ENCODE measurements around the gene ANKRD28. TPM values are rescaled to one million over a fixed set of nuclear protein-coding genes. Genes with fewer than 3 reads are reported as not detected.
A peak's percentile ranks its signal among the peaks of the same experiment; 100 is the strongest.
"Not testable (repeated sequence)": the region's sequence is repeated elsewhere in the genome, so short reads cannot be mapped to it uniquely, and the experiment has no call there.

Gene ANKRD28
- total and polyA plus RNA-seq, 3 experiments from 2014 or later: 11.2 to 41.5 (median 40.2) TPM

DNA sequence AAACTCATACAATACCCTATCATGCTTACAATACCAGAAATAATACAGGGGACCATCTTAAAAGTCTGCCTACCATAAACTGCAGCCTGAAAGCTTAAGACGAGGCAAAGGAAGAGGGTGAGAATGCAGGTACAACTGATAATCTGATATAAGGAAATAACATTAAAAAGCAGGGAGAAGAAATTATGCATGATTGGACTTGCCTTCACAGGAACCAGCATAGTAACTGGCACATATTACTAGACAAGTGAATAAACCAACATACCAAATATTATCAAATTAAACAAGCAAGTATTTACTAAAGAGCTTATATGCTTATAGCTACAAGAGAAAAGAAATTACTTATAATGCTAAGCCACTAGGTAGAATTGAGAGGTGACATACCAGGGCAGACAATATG lies 18.7 kb downstream of the ANKRD28 start:
- no peak overlapping the region for H3K4me3 Mint-ChIP-seq
- POLR2A ChIA-PET: no interaction called here
- DNase-seq: no peak
- no peaks in the 10 kb centered on the region for H3K27me3 Mint-ChIP-seq
- Histone ChIP-seq H3K27ac (ENCODE audit: low read depth, low read length) (no peak overlapping the region), H3K9me3 (ENCODE audit: low read length) (no peaks in the 10 kb centered on the region), H3K36me3 (ENCODE audit: insufficient read depth, low read length) (no peaks in the 10 kb centered on the region), H3K27me3 (ENCODE audit: insufficient read depth, low read length, poor library complexity, severe bottlenecking) (no peaks in the 10 kb centered on the region), H3K4me1 (ENCODE audit: insufficient read depth, low read length) (no peaks in the 10 kb centered on the region), H3K4me3 (ENCODE audit: low read length) (no peak overlapping the region)
- H3K27ac Mint-ChIP-seq: peak overlapping the region in 1 of 8 donors; percentile 7
- H3K36me3 Mint-ChIP-seq: peaks cover 0 to 28% (median 6%) of the 10 kb centered on the region in 3 donors
- no peaks in the 10 kb centered on the region for H3K9me3 Mint-ChIP-seq
- CTCF ChIA-PET: no interaction called here
- peaks cover 17 to 65% (median 53%) of the 10 kb centered on the region in 3 donors for H3K4me1 Mint-ChIP-seq

DNA sequence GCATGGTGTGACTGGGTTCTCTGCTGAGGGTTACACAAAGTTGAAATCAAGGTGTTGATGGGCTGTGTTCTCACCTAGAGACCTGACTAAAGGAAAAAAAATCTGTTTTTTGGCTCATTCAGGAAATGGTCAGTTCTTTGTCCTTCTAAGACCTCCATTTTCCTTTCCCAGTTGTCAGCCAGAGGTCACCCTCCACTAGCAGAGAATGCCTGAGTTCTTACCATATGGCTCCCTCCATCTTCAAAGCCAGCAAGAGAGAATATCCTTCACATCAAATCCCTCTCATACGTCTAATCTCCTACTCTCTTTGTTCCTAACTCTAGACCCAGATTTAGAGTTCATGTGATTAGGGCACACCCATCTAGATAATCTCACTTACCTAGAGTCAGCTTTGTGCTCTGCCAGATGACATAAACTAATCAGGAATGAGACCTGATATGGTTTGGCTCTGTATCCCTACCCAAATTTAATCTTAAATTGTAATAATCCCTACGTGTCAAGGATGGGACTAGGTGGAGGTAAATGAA lies 19.4 kb downstream of the ANKRD28 start:
- H3K4me3 Mint-ChIP-seq: no peak overlapping the region
- H3K36me3 ChIP-seq (ENCODE audit: insufficient read depth, low read length): no peaks in the 10 kb centered on the region
- H3K27me3 ChIP-seq (ENCODE audit: insufficient read depth, low read length, poor library complexity, severe bottlenecking): no peaks in the 10 kb centered on the region
- H3K4me3 ChIP-seq (ENCODE audit: low read length): no peak overlapping the region
- peaks cover 17 to 66% (median 52%) of the 10 kb centered on the region in 3 donors for H3K4me1 Mint-ChIP-seq
- H3K9me3 ChIP-seq (ENCODE audit: low read length): no peaks in the 10 kb centered on the region
- no peak overlapping the region for H3K27ac Mint-ChIP-seq
- ChIA-PET CTCF (interaction anchor here (1.4 kb wide), 1 partner anchor 10 kb away, joined by 4 read pairs; no protein-coding TSS in a partner anchor), POLR2A (no interaction called here)
- H3K36me3 Mint-ChIP-seq: peaks cover 0 to 22% (median 6%) of the 10 kb centered on the region in 3 donors
- no peak overlapping the region for H3K27ac ChIP-seq (ENCODE audit: low read depth, low read length)
- H3K4me1 ChIP-seq (ENCODE audit: insufficient read depth, low read length): no peaks in the 10 kb centered on the region
- no peaks in the 10 kb centered on the region for H3K9me3 Mint-ChIP-seq
- H3K27me3 Mint-ChIP-seq: no peaks in the 10 kb centered on the region
- DNase-seq: no peak

DNA sequence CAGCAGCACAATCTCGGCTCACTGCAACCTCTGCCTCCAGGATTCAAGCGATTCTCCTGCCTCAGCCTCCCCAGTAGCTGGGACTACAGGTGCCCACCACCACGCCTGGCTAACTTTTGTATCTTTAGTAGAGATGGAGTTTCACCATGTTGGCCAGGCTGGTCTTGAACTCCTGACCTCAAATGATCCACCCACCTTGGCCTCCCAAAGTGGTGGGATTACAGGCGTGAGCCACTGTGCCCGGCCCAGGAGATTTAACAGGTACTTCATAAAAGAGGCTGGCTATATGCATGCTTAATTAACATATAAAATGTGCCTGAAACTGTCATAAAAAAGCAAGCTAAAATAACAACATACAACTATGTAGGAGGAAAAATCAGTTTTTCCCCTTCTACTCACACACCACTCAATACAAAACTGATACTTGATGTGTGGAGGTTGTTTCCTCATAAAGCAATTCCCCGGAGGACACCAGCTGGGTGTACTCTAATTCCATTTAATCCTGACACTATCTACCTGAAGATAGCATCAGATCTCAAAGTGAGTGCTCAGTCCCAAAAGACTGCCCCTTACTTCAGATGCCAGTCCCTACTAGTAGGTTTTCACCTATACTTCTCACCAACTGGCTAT lies 22.7 kb downstream of the ANKRD28 start:
- H3K9me3 ChIP-seq (ENCODE audit: low read length); H3K27me3 ChIP-seq (ENCODE audit: insufficient read depth, low read length, poor library complexity, severe bottlenecking); H3K4me3 ChIP-seq (ENCODE audit: low read length); DNase-seq; H3K4me3 Mint-ChIP-seq; H3K9me3 Mint-ChIP-seq; POLR2A ChIA-PET; H3K27ac ChIP-seq (ENCODE audit: low read depth, low read length); H3K36me3 ChIP-seq (ENCODE audit: insufficient read depth, low read length); H3K27ac Mint-ChIP-seq; H3K27me3 Mint-ChIP-seq; CTCF ChIA-PET; H3K4me1 ChIP-seq (ENCODE audit: insufficient read depth, low read length): not testable (repeated sequence)
- Mint-ChIP-seq H3K4me1 (peaks cover 23 to 69% (median 53%) of the 10 kb centered on the region in 3 donors), H3K36me3 (peaks cover 4 to 20% (median 6%) of the 10 kb centered on the region in 3 donors)

DNA sequence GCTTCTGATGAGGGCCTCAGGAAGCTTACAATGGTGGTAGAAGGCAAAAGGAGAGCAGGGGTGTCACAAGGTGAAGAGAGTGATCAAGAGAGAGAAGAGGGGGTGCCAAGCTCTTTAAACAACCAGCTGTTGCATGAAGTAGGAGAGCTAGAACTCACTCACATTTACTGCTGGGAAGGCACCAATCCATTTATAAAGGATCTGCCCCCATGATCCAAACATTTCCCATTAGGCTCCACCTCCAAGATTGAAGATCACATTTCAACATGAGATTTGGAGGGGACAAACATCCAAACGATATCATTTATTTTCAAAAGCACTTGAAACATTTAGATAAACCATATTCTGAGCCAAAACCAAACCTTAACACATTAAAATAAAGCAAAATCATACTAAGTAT lies 26.3 kb downstream of the ANKRD28 start:
- Mint-ChIP-seq H3K27me3 (no peaks in the 10 kb centered on the region), H3K27ac (no peak overlapping the region), H3K4me1 (peaks cover 28 to 65% (median 42%) of the 10 kb centered on the region in 3 donors), H3K4me3 (no peak overlapping the region), H3K9me3 (no peaks in the 10 kb centered on the region), H3K36me3 (peaks cover 4 to 10% (median 7%) of the 10 kb centered on the region in 3 donors)
- DNase-seq: no peak
- Histone ChIP-seq H3K4me3 (ENCODE audit: low read length) (no peak overlapping the region), H3K27me3 (ENCODE audit: insufficient read depth, low read length, poor library complexity, severe bottlenecking) (no peaks in the 10 kb centered on the region), H3K36me3 (ENCODE audit: insufficient read depth, low read length) (no peaks in the 10 kb centered on the region), H3K4me1 (ENCODE audit: insufficient read depth, low read length) (no peaks in the 10 kb centered on the region), H3K27ac (ENCODE audit: low read depth, low read length) (no peak overlapping the region), H3K9me3 (ENCODE audit: low read length) (no peaks in the 10 kb centered on the region)
- CTCF ChIA-PET: no interaction called here
- POLR2A ChIA-PET: no interaction called here

DNA sequence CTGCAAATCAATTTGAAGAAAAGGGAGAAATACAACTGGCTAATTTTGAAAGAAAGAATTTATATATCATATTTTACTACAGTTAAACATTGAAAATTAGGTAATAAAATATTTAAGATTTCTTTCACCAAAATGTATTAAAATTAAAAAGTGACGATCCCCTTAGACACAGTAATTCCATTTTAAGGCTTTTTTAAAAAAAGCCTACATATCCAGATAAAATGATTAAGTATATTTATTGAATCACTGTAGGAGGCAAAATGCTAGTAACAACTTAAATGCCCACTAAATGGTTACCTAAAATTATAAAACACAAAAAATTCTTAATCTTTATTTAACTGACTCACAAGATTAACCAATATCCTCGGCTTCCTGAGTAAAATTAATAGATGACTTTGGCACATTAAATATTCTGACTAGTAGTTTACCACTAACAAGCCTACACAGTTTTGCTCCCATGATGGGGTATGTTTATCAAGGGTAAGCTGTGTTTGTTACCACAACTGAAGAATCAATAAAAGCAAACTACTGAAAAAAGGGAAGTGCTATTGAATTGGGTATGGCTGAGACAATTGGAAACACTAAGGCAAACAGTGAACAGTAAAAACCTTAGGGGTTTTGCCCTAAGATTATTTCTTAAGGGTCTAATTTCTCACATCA lies 28.4 kb downstream of the ANKRD28 start:
- no peak overlapping the region for H3K27ac Mint-ChIP-seq
- CTCF ChIA-PET: no interaction called here

DNA sequence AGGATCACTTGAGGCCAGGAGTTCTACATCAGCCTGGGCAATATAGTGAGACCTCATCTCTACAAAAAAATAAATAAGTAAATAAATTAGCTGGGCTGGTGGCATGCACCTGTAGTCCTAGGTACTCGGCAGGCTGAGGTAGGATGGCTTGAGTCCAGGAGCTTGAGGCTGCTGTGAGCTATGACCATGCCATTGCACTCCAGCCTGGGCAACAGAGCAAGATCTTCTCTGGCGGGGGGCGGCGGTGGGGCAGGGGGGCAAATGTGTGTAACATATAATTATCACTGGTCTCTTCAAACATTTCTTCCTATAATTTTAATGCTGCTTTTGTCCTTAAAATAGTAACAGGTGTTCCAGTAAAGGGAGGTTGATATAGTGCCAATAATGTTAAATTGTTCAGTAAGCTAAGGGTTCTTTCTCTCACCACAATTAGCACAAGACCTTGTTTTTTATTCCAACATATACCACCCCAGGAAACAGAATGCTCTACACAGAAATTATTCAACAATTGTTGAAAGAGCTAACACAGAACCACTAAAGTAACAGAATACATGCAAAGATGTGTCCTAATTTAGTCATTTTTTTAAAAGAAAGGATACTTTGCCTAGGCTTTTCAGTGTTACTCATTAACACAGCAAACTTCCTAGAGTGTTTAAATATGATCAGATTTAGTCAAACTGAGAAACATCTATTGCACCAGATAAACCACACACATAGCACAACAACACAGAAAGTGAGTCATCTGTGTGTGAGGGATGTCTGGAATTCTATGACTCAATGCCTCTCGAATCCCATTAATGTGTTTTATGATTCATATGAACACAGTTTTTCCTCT lies 29.1 kb downstream of the ANKRD28 start:
- Mint-ChIP-seq H3K4me3 (no peak overlapping the region), H3K4me1 (peaks cover 18 to 44% (median 31%) of the 10 kb centered on the region in 3 donors), H3K36me3 (peaks cover 9 to 21% (median 13%) of the 10 kb centered on the region in 3 donors), H3K27me3 (no peaks in the 10 kb centered on the region), H3K27ac (no peak overlapping the region), H3K9me3 (no peaks in the 10 kb centered on the region)
- CTCF ChIA-PET: no interaction called here
- no peaks in the 10 kb centered on the region for H3K9me3 ChIP-seq (ENCODE audit: low read length)
- POLR2A ChIA-PET: no interaction called here
- no peak overlapping the region for H3K4me3 ChIP-seq (ENCODE audit: low read length)
- no peaks in the 10 kb centered on the region for H3K27me3 ChIP-seq (ENCODE audit: insufficient read depth, low read length, poor library complexity, severe bottlenecking)
- no peaks in the 10 kb centered on the region for H3K36me3 ChIP-seq (ENCODE audit: insufficient read depth, low read length)
- no peak overlapping the region for H3K27ac ChIP-seq (ENCODE audit: low read depth, low read length)
- no peak for DNase-seq
- no peaks in the 10 kb centered on the region for H3K4me1 ChIP-seq (ENCODE audit: insufficient read depth, low read length)

More for the DNA sequence above, 28.4 kb downstream of the ANKRD28 start:
- no peaks in the 10 kb centered on the region for H3K9me3 Mint-ChIP-seq
- no peaks in the 10 kb centered on the region for H3K36me3 ChIP-seq (ENCODE audit: insufficient read depth, low read length)
- POLR2A ChIA-PET: no interaction called here
- H3K4me3 ChIP-seq (ENCODE audit: low read length): no peak overlapping the region
- H3K4me1 Mint-ChIP-seq: peaks cover 23 to 52% (median 37%) of the 10 kb centered on the region in 3 donors
- H3K4me3 Mint-ChIP-seq: no peak overlapping the region
- no peak overlapping the region for H3K27ac ChIP-seq (ENCODE audit: low read depth, low read length)
- no peaks in the 10 kb centered on the region for H3K27me3 ChIP-seq (ENCODE audit: insufficient read depth, low read length, poor library complexity, severe bottlenecking)
- no peaks in the 10 kb centered on the region for H3K9me3 ChIP-seq (ENCODE audit: low read length)
- peaks cover 9 to 20% (median 13%) of the 10 kb centered on the region in 3 donors for H3K36me3 Mint-ChIP-seq
- DNase-seq: no peak
- no peaks in the 10 kb centered on the region for H3K4me1 ChIP-seq (ENCODE audit: insufficient read depth, low read length)
- no peaks in the 10 kb centered on the region for H3K27me3 Mint-ChIP-seq

DNA sequence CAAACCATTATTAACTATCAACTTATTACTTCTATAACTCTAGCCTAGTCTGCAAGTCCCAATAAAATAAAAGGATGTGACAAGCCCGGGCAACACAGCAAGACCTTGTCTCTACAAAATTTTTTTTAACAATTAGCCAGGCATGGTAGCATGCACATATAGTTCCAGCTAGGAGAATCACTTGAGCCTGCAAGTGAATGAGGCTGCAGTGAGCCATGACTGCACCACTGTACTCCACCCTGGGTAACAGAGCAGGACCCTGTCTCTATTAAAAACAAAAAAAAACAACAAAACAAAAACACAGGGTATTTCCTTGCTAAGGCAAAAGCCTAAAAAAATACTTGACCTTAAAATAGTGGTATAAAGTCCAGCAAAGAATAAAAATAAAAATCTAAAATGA lies 31.4 kb downstream of the ANKRD28 start:
- Histone ChIP-seq H3K4me3 (ENCODE audit: low read length) (no peak overlapping the region), H3K27me3 (ENCODE audit: insufficient read depth, low read length, poor library complexity, severe bottlenecking) (no peaks in the 10 kb centered on the region), H3K9me3 (ENCODE audit: low read length) (no peaks in the 10 kb centered on the region), H3K27ac (ENCODE audit: low read depth, low read length) (no peak overlapping the region), H3K36me3 (ENCODE audit: insufficient read depth, low read length) (no peaks in the 10 kb centered on the region), H3K4me1 (ENCODE audit: insufficient read depth, low read length) (no peaks in the 10 kb centered on the region)
- Mint-ChIP-seq H3K4me3 (no peak overlapping the region), H3K27me3 (no peaks in the 10 kb centered on the region), H3K4me1 (peaks cover 9 to 27% (median 25%) of the 10 kb centered on the region in 3 donors), H3K9me3 (no peaks in the 10 kb centered on the region), H3K36me3 (peaks cover 11 to 26% (median 20%) of the 10 kb centered on the region in 3 donors), H3K27ac (no peak overlapping the region)
- ChIA-PET CTCF (interaction anchor here (1.6 kb wide), 1 partner anchor 11 kb away, joined by 3 read pairs; no protein-coding TSS in a partner anchor), POLR2A (no interaction called here)
- DNase-seq: no peak

DNA sequence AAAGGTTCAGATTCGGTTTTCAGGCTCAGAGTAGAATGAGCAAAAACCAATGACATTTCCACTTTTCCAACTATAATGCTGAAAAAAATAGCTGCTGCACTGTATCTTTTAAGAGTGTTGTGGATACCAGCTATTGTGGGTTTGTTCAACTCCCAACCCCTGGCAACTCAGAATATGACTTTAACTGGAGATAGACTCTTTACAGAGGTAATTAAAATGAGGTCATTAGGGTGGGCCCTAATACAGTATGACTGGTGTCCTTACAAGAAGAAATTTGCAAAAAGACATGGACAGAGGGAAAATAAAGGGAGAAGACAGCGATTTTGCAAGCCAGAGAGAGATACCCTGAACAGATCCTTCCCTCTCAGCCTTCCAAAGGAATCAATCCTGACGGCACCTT lies 39.5 kb downstream of the ANKRD28 start:
- POLR2A ChIA-PET: no interaction called here
- Histone ChIP-seq H3K4me1 (ENCODE audit: insufficient read depth, low read length) (no peaks in the 10 kb centered on the region), H3K27ac (ENCODE audit: low read depth, low read length) (no peak overlapping the region), H3K9me3 (ENCODE audit: low read length) (no peaks in the 10 kb centered on the region), H3K36me3 (ENCODE audit: insufficient read depth, low read length) (no peaks in the 10 kb centered on the region), H3K4me3 (ENCODE audit: low read length) (no peak overlapping the region), H3K27me3 (ENCODE audit: insufficient read depth, low read length, poor library complexity, severe bottlenecking) (no peaks in the 10 kb centered on the region)
- H3K9me3 Mint-ChIP-seq: no peaks in the 10 kb centered on the region
- H3K4me1 Mint-ChIP-seq: peaks cover 9 to 24% (median 12%) of the 10 kb centered on the region in 3 donors
- peak overlapping the region in 1 of 8 donors; percentile 20 for H3K27ac Mint-ChIP-seq
- CTCF ChIA-PET: no interaction called here
- peaks cover 3 to 35% (median 10%) of the 10 kb centered on the region in 3 donors for H3K36me3 Mint-ChIP-seq
- H3K27me3 Mint-ChIP-seq: no peaks in the 10 kb centered on the region
- H3K4me3 Mint-ChIP-seq: no peak overlapping the region
- DNase-seq: no peak
